SK-N-SH (cell line): ENCODE results near the gene APC. TPM values are rescaled to one million over a fixed set of nuclear protein-coding genes. Genes with fewer than 3 reads are reported as not detected.
A peak's percentile ranks its signal among the peaks of the same experiment; 100 is the strongest.

ENCODE experiments used
- CTCF ChIA-PET: fragments of 300-600, 350-600 bp; formaldehyde crosslinking; extraction: SDS; loops from one replicate; lab custom pipeline; 2021; lab: Yijun Ruan, JAX
- POLR2A ChIA-PET: fragments of 350-600 bp; sonication (Branson Sonifier 250); formaldehyde crosslinking; extraction: SDS; loops from one replicate; lab custom pipeline; 2020; ENCODE audit warnings: antibody characterized with exemption, inconsistent platforms; lab: Yijun Ruan, JAX
- DNase-seq: peaks from one replicate; pipeline ENCODE4 v3.0.0; 2012
- H2AFZ ChIP-seq: fragments of 200-600 bp; sonication (generic); 2 replicates; pipeline ENCODE4 v1.8.1; 2016; ENCODE audit warnings: antibody characterized with exemption, mild to moderate bottlenecking, low read depth
- H3F3A ChIP-seq: fragments of 200-600 bp; sonication (generic); replicated peaks from 2 replicates; pipeline ENCODE3; 2016; ENCODE audit warnings: antibody characterized with exemption, mild to moderate bottlenecking; ENCODE audit not compliant: insufficient read depth
- H3K27ac ChIP-seq, 2 experiments: fragments of 200-500 bp in 1 of 2; fragments of 200-600 bp in 1 of 2; sonication (Bioruptor generic) in 1 of 2; sonication (generic), shearing (Covaris generic) in 1 of 2; 2 replicates each; pipeline versions ENCODE4 v1.5.1 to v1.6.1; 2014 to 2016; ENCODE audit warnings: low read depth in 2 of 2, inconsistent platforms in 1 of 2, low read length in 1 of 2, mild to moderate bottlenecking in 1 of 2, mixed read lengths in 1 of 2
- H3K27me3 ChIP-seq: fragments of 200-600 bp; sonication (generic), shearing (Covaris generic); 2 replicates; pipeline ENCODE4 v1.6.1; 2016; ENCODE audit warnings: mixed run types; ENCODE audit not compliant: insufficient read depth
- H3K36me3 ChIP-seq, 2 experiments: fragments of 200-500 bp in 1 of 2; fragments of 200-600 bp in 1 of 2; sonication (Bioruptor generic) in 1 of 2; sonication (generic) in 1 of 2; replicated peaks in 1 of 2; 2 replicates each; pipeline versions ENCODE3 to v1.5.1; 2014 to 2016; ENCODE audit warnings: low read length in 1 of 2, mild to moderate bottlenecking in 1 of 2; ENCODE audit not compliant: insufficient read depth in 2 of 2, control insufficient read depth in 1 of 2
- H3K4me1 ChIP-seq, 2 experiments: fragments of 200-500 bp in 1 of 2; fragments of 200-600 bp in 1 of 2; sonication (Bioruptor generic) in 1 of 2; sonication (generic), shearing (Covaris generic) in 1 of 2; 2 replicates each; pipeline versions ENCODE4 v1.5.1 to v1.6.1; 2014 to 2016; ENCODE audit warnings: low read depth in 1 of 2, low read length in 1 of 2, mixed run types in 1 of 2; ENCODE audit not compliant: insufficient read depth in 2 of 2, control insufficient read depth in 1 of 2
- H3K4me2 ChIP-seq: fragments of 200-600 bp; sonication (generic), shearing (Covaris generic); 2 replicates; pipeline ENCODE4 v1.6.1; 2017; ENCODE audit warnings: mixed run types
- H3K4me3 ChIP-seq, 2 experiments: fragments of 200-500 bp in 1 of 2; fragments of 200-600 bp in 1 of 2; sonication (Bioruptor generic) in 1 of 2; sonication (generic), shearing (Covaris generic) in 1 of 2; 2 replicates each; pipeline versions ENCODE4 v1.5.1 to v1.8.1; 2014 to 2016; ENCODE audit warnings: low read depth in 2 of 2, inconsistent platforms in 1 of 2, low read length in 1 of 2, mild to moderate bottlenecking in 1 of 2, mixed read lengths in 1 of 2, moderate library complexity in 1 of 2
- H3K79me2 ChIP-seq: fragments of 200-600 bp; sonication (generic); 2 replicates; pipeline ENCODE4 v1.8.1; 2017; ENCODE audit warnings: mild to moderate bottlenecking; ENCODE audit not compliant: insufficient read depth
- H3K9ac ChIP-seq: fragments of 200-600 bp; sonication (generic); 2 replicates; pipeline ENCODE4 v1.6.1; 2017; ENCODE audit warnings: mixed run types
- H3K9me2 ChIP-seq: fragments of 200-600 bp; sonication (generic); 2 replicates; pipeline ENCODE4 v1.6.1; 2017; ENCODE audit warnings: mixed run types
- H3K9me3 ChIP-seq: fragments of 200-600 bp; sonication (generic); 2 replicates; pipeline ENCODE4 v1.6.1; 2017; ENCODE audit warnings: mixed run types, mild to moderate bottlenecking, moderate library complexity
- H4K20me1 ChIP-seq: fragments of 200-600 bp; sonication (generic); 2 replicates; pipeline ENCODE4 v1.6.1; 2017; ENCODE audit warnings: mild to moderate bottlenecking, mixed run types; ENCODE audit not compliant: insufficient read depth
- CHD2 ChIP-seq: fragments of 150-350 bp; IDR thresholded peaks from 2 replicates; pipeline ENCODE4 v1.6.1; 2018; ENCODE audit warnings: low read length; ENCODE audit not compliant: partially characterized antibody
- ELF1 ChIP-seq: IDR thresholded peaks from 2 replicates; pipeline ENCODE4 v1.4.0; 2012
- EP300 ChIP-seq, 2 experiments: IDR thresholded peaks; 2 replicates each; pipeline versions ENCODE4 v1.4.0 to v1.6.1; 2012; ENCODE audit warnings: borderline replicate concordance in 1 of 2, low read depth in 1 of 2, low read length in 1 of 2
- EZH2phosphoT487 ChIP-seq: fragments of 200-600 bp; sonication (generic); IDR thresholded peaks from 2 replicates; pipeline ENCODE4 v1.6.1; 2017; ENCODE audit warnings: low read depth, mixed run types, mild to moderate bottlenecking, antibody characterized with exemption, moderate library complexity, borderline replicate concordance
- FOSL2 ChIP-seq: IDR thresholded peaks from 2 replicates; pipeline ENCODE4 v1.4.0; 2012; ENCODE audit warnings: low read depth, mild to moderate bottlenecking, moderate library complexity, borderline replicate concordance
- FOXJ3 ChIP-seq: sonication (generic); formaldehyde crosslinking; IDR thresholded peaks from 2 replicates; pipeline ENCODE4 v1.5.1; 2020; ENCODE audit warnings: mild to moderate bottlenecking, missing genetic modification reagents
- FOXM1 ChIP-seq: IDR thresholded peaks from 2 replicates; pipeline ENCODE4 v1.4.0; 2012; ENCODE audit warnings: low read depth, mild to moderate bottlenecking
- GATA2 ChIP-seq: sonication (generic); formaldehyde crosslinking; IDR thresholded peaks from 2 replicates; pipeline ENCODE4 v1.5.0; 2020; ENCODE audit warnings: mild to moderate bottlenecking, missing genetic modification reagents
- JUND ChIP-seq: IDR thresholded peaks from 2 replicates; pipeline ENCODE4 v1.4.0; 2012
- MEF2A ChIP-seq: IDR thresholded peaks from 2 replicates; pipeline ENCODE4 v1.4.0; 2012; ENCODE audit warnings: low read depth, borderline replicate concordance
- MXI1 ChIP-seq: IDR thresholded peaks from 2 replicates; pipeline ENCODE4 v1.6.1; 2012; ENCODE audit warnings: mild to moderate bottlenecking, low read depth, low read length, improper control_type of control experiment
- RAD21 ChIP-seq: IDR thresholded peaks from 2 replicates; pipeline ENCODE4 v1.6.1; 2012; ENCODE audit warnings: mild to moderate bottlenecking, low read length
- RFX5 ChIP-seq: IDR thresholded peaks from 2 replicates; pipeline ENCODE4 v1.6.1; 2012; ENCODE audit warnings: mild to moderate bottlenecking, improper control_type of control experiment, low read length
- RXRA ChIP-seq: IDR thresholded peaks from 2 replicates; pipeline ENCODE4 v1.4.0; 2012; ENCODE audit warnings: low read depth, mild to moderate bottlenecking, borderline replicate concordance
- SMC3 ChIP-seq: IDR thresholded peaks from 2 replicates; pipeline ENCODE4 v1.6.1; 2012; ENCODE audit warnings: low read depth, low read length, improper control_type of control experiment
- TAF1 ChIP-seq: IDR thresholded peaks from 2 replicates; pipeline ENCODE4 v1.6.1; 2012; ENCODE audit warnings: low read depth, mild to moderate bottlenecking, low read length, moderate library complexity, borderline replicate concordance
- TCF12 ChIP-seq: IDR thresholded peaks from 2 replicates; pipeline ENCODE4 v1.4.0; 2012
- TEAD4 ChIP-seq: IDR thresholded peaks from 2 replicates; pipeline ENCODE4 v1.4.0; 2012; ENCODE audit warnings: mild to moderate bottlenecking, borderline replicate concordance; ENCODE audit not compliant: insufficient read depth
- YY1 ChIP-seq: IDR thresholded peaks from 2 replicates; pipeline ENCODE4 v1.4.0; 2012; ENCODE audit warnings: low read depth, mild to moderate bottlenecking
- polyA plus RNA-seq, 3 experiments: library from polyadenylated mRNA; depleted of rRNA; stranded (reverse); fragments of >200 nt; gene quantifications; 2 replicates each; pipeline ENCODE4 v1.2.3, GENCODE V29; 2012
- TF ChIP-seq, protein P1 (sequence below): IDR thresholded peaks from 2 replicates; pipeline ENCODE4 v1.4.0; 2012; ENCODE audit warnings: low read depth, borderline replicate concordance
- TF ChIP-seq, protein P2 (sequence below): IDR thresholded peaks from 2 replicates; pipeline ENCODE4; 2012
- TF ChIP-seq, protein P3 (sequence below): fragments of 150-350 bp; IDR thresholded peaks from 2 replicates; pipeline ENCODE4 v1.6.1; 2016; ENCODE audit warnings: mild to moderate bottlenecking, low read depth, low read length

APC gene
- polyA plus RNA-seq, 1 of the 3 experiments (the other 2 are of a cell fraction): 5.1 TPM

DNA sequence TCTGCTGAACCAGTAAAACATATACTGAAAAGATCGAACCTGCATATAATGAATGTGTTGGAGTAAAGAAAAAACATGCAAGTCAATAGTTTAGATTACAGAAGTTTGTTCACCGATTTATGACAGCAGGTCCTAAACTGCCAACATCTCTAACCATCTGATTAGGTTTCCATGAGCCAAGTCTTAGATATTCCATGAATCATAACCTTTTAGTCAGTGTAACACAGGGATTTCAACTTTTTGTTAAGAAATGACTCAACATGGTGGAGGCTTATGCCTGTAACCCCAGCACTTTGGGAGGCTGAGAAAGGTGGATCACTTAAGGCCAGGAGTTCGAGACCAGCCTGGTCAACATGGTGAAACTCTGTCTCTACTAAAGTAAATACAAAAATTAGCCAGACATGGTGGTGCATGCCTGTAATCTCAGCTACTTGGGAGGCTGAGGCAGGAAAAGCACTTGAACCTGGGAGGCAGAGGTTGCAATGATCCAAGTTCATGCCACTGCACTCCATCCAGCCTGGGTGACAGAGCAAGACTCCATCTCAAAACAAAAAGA is 38.7 kb downstream of the APC start (continued):
- TF ChIP-seq, protein P1, sequence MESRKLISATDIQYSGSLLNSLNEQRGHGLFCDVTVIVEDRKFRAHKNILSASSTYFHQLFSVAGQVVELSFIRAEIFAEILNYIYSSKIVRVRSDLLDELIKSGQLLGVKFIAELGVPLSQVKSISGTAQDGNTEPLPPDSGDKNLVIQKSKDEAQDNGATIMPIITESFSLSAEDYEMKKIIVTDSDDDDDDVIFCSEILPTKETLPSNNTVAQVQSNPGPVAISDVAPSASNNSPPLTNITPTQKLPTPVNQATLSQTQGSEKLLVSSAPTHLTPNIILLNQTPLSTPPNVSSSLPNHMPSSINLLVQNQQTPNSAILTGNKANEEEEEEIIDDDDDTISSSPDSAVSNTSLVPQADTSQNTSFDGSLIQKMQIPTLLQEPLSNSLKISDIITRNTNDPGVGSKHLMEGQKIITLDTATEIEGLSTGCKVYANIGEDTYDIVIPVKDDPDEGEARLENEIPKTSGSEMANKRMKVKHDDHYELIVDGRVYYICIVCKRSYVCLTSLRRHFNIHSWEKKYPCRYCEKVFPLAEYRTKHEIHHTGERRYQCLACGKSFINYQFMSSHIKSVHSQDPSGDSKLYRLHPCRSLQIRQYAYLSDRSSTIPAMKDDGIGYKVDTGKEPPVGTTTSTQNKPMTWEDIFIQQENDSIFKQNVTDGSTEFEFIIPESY: no peak
- no peak for TF ChIP-seq SMC3
- TF ChIP-seq, protein P2, sequence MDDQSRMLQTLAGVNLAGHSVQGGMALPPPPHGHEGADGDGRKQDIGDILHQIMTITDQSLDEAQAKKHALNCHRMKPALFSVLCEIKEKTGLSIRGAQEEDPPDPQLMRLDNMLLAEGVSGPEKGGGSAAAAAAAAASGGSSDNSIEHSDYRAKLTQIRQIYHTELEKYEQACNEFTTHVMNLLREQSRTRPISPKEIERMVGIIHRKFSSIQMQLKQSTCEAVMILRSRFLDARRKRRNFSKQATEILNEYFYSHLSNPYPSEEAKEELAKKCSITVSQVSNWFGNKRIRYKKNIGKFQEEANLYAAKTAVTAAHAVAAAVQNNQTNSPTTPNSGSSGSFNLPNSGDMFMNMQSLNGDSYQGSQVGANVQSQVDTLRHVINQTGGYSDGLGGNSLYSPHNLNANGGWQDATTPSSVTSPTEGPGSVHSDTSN: peak; percentile 53
- TF ChIP-seq MEF2A: no peak
- TF ChIP-seq FOSL2: peak; percentile 68; the same call in 1 of the 2 replicates
- TF ChIP-seq MXI1: no peak
- no peak for TF ChIP-seq CHD2
- TF ChIP-seq TAF1: no peak
- TF ChIP-seq TCF12: peak; percentile 24; the same call in 1 of the 2 replicates
- TF ChIP-seq EP300 (IDR thresholded peaks at IDR 0.05; ENCODE audit: borderline replicate concordance in 1 of 2, low read depth in 1 of 2, low read length in 1 of 2): no peak
- TF ChIP-seq FOXM1: no peak
- TF ChIP-seq RXRA: no peak
- peak; percentile 22; the same call in 1 of the 2 replicates for TF ChIP-seq TEAD4
- TF ChIP-seq, protein P3, sequence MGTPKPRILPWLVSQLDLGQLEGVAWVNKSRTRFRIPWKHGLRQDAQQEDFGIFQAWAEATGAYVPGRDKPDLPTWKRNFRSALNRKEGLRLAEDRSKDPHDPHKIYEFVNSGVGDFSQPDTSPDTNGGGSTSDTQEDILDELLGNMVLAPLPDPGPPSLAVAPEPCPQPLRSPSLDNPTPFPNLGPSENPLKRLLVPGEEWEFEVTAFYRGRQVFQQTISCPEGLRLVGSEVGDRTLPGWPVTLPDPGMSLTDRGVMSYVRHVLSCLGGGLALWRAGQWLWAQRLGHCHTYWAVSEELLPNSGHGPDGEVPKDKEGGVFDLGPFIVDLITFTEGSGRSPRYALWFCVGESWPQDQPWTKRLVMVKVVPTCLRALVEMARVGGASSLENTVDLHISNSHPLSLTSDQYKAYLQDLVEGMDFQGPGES: no peak
- TF ChIP-seq ELF1: no peak
- TF ChIP-seq JUND: peak; percentile 56

DNA sequence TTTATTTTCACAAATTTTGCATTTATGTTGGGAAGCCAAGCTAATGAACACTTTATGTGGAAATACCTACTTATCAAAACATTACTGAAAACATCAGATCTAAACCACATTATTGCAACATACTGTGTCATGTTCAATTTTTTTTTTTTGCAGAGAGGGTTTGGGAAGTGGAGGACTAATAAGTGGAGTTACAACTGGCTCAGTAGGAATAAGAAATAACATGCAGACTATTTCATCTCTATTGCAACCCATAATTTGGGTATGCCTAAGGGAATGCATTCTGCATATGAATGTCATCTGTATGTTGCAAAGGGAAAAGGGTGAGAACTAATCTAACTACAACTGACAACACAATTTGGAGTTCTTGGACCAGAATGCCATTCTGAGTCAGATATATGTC is 41.8 kb downstream of the APC start:
- H3K4me3 ChIP-seq: no peak overlapping the region
- 0 out of 2 replicates have a peak, but pooled peaks cover 4% of the 10 kb centered on the region for H4K20me1 ChIP-seq
- CTCF ChIA-PET: interaction anchor here (1.0 to 1.3 kb wide), 2 partner anchors 9 to 312 kb away, joined by 3 to 7 read pairs; no protein-coding TSS in a partner anchor
- no peak overlapping the region for H3K9ac ChIP-seq
- no peak for DNase-seq
- H3K4me1 ChIP-seq: no peaks in the 10 kb centered on the region; a peak in 1 of 4 replicates
- no peak overlapping the region for H3K4me2 ChIP-seq
- peaks cover 23% of the 10 kb centered on the region for H3F3A ChIP-seq
- no peak overlapping the region for H3K27ac ChIP-seq
- H3K9me2 ChIP-seq: no peaks in the 10 kb centered on the region
- POLR2A ChIA-PET: no interaction called here
- no peaks in the 10 kb centered on the region for H3K79me2 ChIP-seq
- H3K9me3 ChIP-seq: no peaks in the 10 kb centered on the region
- H3K36me3 ChIP-seq: peaks cover 50 to 78% of the 10 kb centered on the region in 2 experiments
- H3K27me3 ChIP-seq: no peaks in the 10 kb centered on the region
- H2AFZ ChIP-seq: no peak overlapping the region
- TF ChIP-seq FOSL2: no peak
- no peak for TF ChIP-seq EZH2phosphoT487
- no peak for TF ChIP-seq YY1
- TF ChIP-seq, protein P3: no peak
- no peak for TF ChIP-seq FOXJ3 (CRISPR knock-in tag)
- TF ChIP-seq TCF12: no peak
- TF ChIP-seq SMC3: no peak
- TF ChIP-seq TAF1: no peak
- TF ChIP-seq RAD21: no peak
- TF ChIP-seq, protein P2: no peak
- no peak for TF ChIP-seq RFX5
- no peak for TF ChIP-seq GATA2 (CRISPR knock-in tag)
- TF ChIP-seq JUND: no peak
- no peak for TF ChIP-seq CHD2
